CD4-positive, alpha-beta T cell treated with Interleukin-4 for 1 hour (primary cell): ENCODE measurements around the gene INSYN2A.

Experiments used
- DNase-seq, 2 donors: peaks; one replicate each; pipeline ENCODE4 v3.0.0-alpha.2; 2020 to 2022

INSYN2A gene

GRCh38 chr10:127196282-127197153 is at the start of gene INSYN2A:
Gene INSYN2A (minus strand): TSS chr10:127196591. CDS start chr10:127176395, 20,196 bp downstream.
- DNase-seq = no peak

- DNase-seq = no peak
Observed at GRCh38 chr10:127245456-127245855, 49.1 kb upstream of the INSYN2A start.

- peak; percentile 11 to 40 for DNase-seq
Observed at GRCh38 chr10:127243490-127244272, 47.3 kb upstream of the INSYN2A start.

GRCh38 chr10:127242914-127243313 is 46.5 kb upstream of the INSYN2A start:
- no peak for DNase-seq

- DNase-seq = no peak
Observed at GRCh38 chr10:127236266-127236665, 39.9 kb upstream of the INSYN2A start.

- no peak for DNase-seq
Observed at GRCh38 chr10:127234306-127234800, 38.0 kb upstream of the INSYN2A start.

GRCh38 chr10:127228195-127228787 is 31.9 kb upstream of the INSYN2A start:
- DNase-seq = no peak

GRCh38 chr10:127227663-127228062 is 31.3 kb upstream of the INSYN2A start:
- DNase-seq = no peak

- no peak for DNase-seq
Observed at GRCh38 chr10:127227027-127227426, 30.6 kb upstream of the INSYN2A start.

GRCh38 chr10:127221281-127221680 is 24.9 kb upstream of the INSYN2A start:
- DNase-seq = no peak

- no peak for DNase-seq
Observed at GRCh38 chr10:127218658-127219057, 22.3 kb upstream of the INSYN2A start.

- DNase-seq = no peak
Observed at GRCh38 chr10:127216786-127217185, 20.4 kb upstream of the INSYN2A start.

- no peak for DNase-seq
Observed at GRCh38 chr10:127216274-127216673, 19.9 kb upstream of the INSYN2A start.

- no peak for DNase-seq
Observed at GRCh38 chr10:127215866-127216265, 19.5 kb upstream of the INSYN2A start.

GRCh38 chr10:127210936-127211466 is 14.6 kb upstream of the INSYN2A start:
- DNase-seq = no peak

GRCh38 chr10:127207081-127207480 is 10.7 kb upstream of the INSYN2A start:
- DNase-seq = no peak

GRCh38 chr10:127203067-127203466 is 6.7 kb upstream of the INSYN2A start:
- DNase-seq = no peak

GRCh38 chr10:127200646-127201045 is 4.3 kb upstream of the INSYN2A start:
- DNase-seq = no peak

GRCh38 chr10:127198721-127199120 is 2.3 kb upstream of the INSYN2A start:
- no peak for DNase-seq

- DNase-seq = no peak
Observed at GRCh38 chr10:127198307-127198706, 1.9 kb upstream of the INSYN2A start.

GRCh38 chr10:127197154-127197432 is 702 bp upstream of the INSYN2A start:
- DNase-seq = no peak

- DNase-seq = no peak
Observed at GRCh38 chr10:127195571-127196281, 665 bp downstream of the INSYN2A start.
